Measurements from ENCODE around the gene PRPS1. TPM values are rescaled to one million over a fixed set of nuclear protein-coding genes. Genes with fewer than 3 reads are reported as not detected.

Gene PRPS1
- total RNA-seq, 2 experiments from 2014 or later: 57.1 to 80.0 TPM

- peaks cover 4% of the 10 kb centered on the region for H3K4me1 ChIP-seq (ENCODE audit: insufficient read depth, low read length, poor library complexity, severe bottlenecking)
- DNase-seq (ENCODE audit: low spot score): no peak
- intact Hi-C loops (cut with micrococcal nuclease; ENCODE audit: unreplicated experiment): no loop called here
- no peaks in the 10 kb centered on the region for H3K9me3 ChIP-seq (ENCODE audit: low read length)
- no peaks in the 10 kb centered on the region for H3K36me3 ChIP-seq (ENCODE audit: insufficient read depth, low read length)
- H3K9me2 ChIP-seq (ENCODE audit: insufficient read depth, low read length): no peaks in the 10 kb centered on the region
- no peaks in the 10 kb centered on the region for H4K20me1 ChIP-seq (ENCODE audit: insufficient read depth, low read length)
- no peak overlapping the region for H3K4me3 ChIP-seq (ENCODE audit: low read depth, low read length, poor library complexity, severe bottlenecking)
- H3K4me2 ChIP-seq (ENCODE audit: low read length): no peak overlapping the region
- BruUV-seq (replicated peaks): no TSS peak
- H3K27ac ChIP-seq (ENCODE audit: low read depth, low read length, poor library complexity, severe bottlenecking): no peak overlapping the region
- no peak overlapping the region for H2AFZ ChIP-seq (ENCODE audit: low read length)
- TF ChIP-seq EZH2phosphoT487 (IDR thresholded peaks at IDR 0.05; ENCODE audit: borderline replicate concordance, low read depth, low read length): no peak
- TF ChIP-seq CTCF (conservative IDR thresholded peaks at IDR 0.05; ENCODE audit: low read length): no peak
- H3K79me2 ChIP-seq (ENCODE audit: insufficient read depth, low read depth, low read length): no peaks in the 10 kb centered on the region
- CTCF ChIA-PET (ENCODE audit: unreplicated experiment): no interaction called here
- POLR2A ChIA-PET: interaction anchor here (1.4 kb wide), 1 partner anchor 12 kb away, joined by 3 read pairs; no protein-coding TSS in a partner anchor
Observed at GRCh38 chrX:107691024-107691448, 62.7 kb downstream of the PRPS1 start.

- H3K9me3 ChIP-seq (ENCODE audit: low read length): no peaks in the 10 kb centered on the region
- ChIA-PET POLR2A (no interaction called here), CTCF (ENCODE audit: unreplicated experiment) (no interaction called here)
- no peaks in the 10 kb centered on the region for H3K9me2 ChIP-seq (ENCODE audit: insufficient read depth, low read length)
- intact Hi-C loops (cut with micrococcal nuclease; ENCODE audit: unreplicated experiment): no loop called here
- no peaks in the 10 kb centered on the region for H3K79me2 ChIP-seq (ENCODE audit: insufficient read depth, low read depth, low read length)
- no peak overlapping the region for H3K4me2 ChIP-seq (ENCODE audit: low read length)
- H2AFZ ChIP-seq (ENCODE audit: low read length): no peak overlapping the region
- H3K36me3 ChIP-seq (ENCODE audit: insufficient read depth, low read length): no peaks in the 10 kb centered on the region
- no peak for DNase-seq (ENCODE audit: low spot score)
- no peak overlapping the region for H3K27ac ChIP-seq (ENCODE audit: low read depth, low read length, poor library complexity, severe bottlenecking)
- TF ChIP-seq EZH2phosphoT487 (IDR thresholded peaks at IDR 0.05; ENCODE audit: borderline replicate concordance, low read depth, low read length) (no peak), CTCF (conservative IDR thresholded peaks at IDR 0.05; ENCODE audit: low read length) (no peak)
- BruUV-seq (replicated peaks): no TSS peak
- H3K4me1 ChIP-seq (ENCODE audit: insufficient read depth, low read length, poor library complexity, severe bottlenecking): peaks cover 29% of the 10 kb centered on the region
- no peak overlapping the region for H3K4me3 ChIP-seq (ENCODE audit: low read depth, low read length, poor library complexity, severe bottlenecking)
- no peaks in the 10 kb centered on the region for H4K20me1 ChIP-seq (ENCODE audit: insufficient read depth, low read length)
Observed at GRCh38 chrX:107699616-107700015, 71.3 kb downstream of the PRPS1 start.

- CTCF ChIA-PET (ENCODE audit: unreplicated experiment): interaction anchor here (1.1 kb wide), 1 partner anchor 27 kb away, joined by 3 read pairs; no protein-coding TSS in a partner anchor
- intact Hi-C loops (cut with micrococcal nuclease; ENCODE audit: unreplicated experiment): no loop called here
- BruUV-seq (replicated peaks): no TSS peak
- H3K4me1 ChIP-seq (ENCODE audit: insufficient read depth, low read length, poor library complexity, severe bottlenecking): peaks cover 29% of the 10 kb centered on the region
- no peak overlapping the region for H3K4me3 ChIP-seq (ENCODE audit: low read depth, low read length, poor library complexity, severe bottlenecking)
- POLR2A ChIA-PET: no interaction called here
- TF ChIP-seq CTCF (conservative IDR thresholded peaks at IDR 0.05; ENCODE audit: low read length): no peak
- TF ChIP-seq EZH2phosphoT487 (IDR thresholded peaks at IDR 0.05; ENCODE audit: borderline replicate concordance, low read depth, low read length): no peak
- H3K36me3 ChIP-seq (ENCODE audit: insufficient read depth, low read length): no peaks in the 10 kb centered on the region
- no peak for DNase-seq (ENCODE audit: low spot score)
- H2AFZ ChIP-seq (ENCODE audit: low read length): no peak overlapping the region
- H3K79me2 ChIP-seq (ENCODE audit: insufficient read depth, low read depth, low read length): no peaks in the 10 kb centered on the region
- H3K9me2 ChIP-seq (ENCODE audit: insufficient read depth, low read length): no peaks in the 10 kb centered on the region
- H3K4me2 ChIP-seq (ENCODE audit: low read length): no peak overlapping the region
- no peaks in the 10 kb centered on the region for H3K9me3 ChIP-seq (ENCODE audit: low read length)
- no peak overlapping the region for H3K27ac ChIP-seq (ENCODE audit: low read depth, low read length, poor library complexity, severe bottlenecking)
- no peaks in the 10 kb centered on the region for H4K20me1 ChIP-seq (ENCODE audit: insufficient read depth, low read length)
Observed at GRCh38 chrX:107700317-107700774, 72.0 kb downstream of the PRPS1 start.

Other genes starting within 250 kb of the PRPS1 start
- gene FRMPD3, start 178.9 kb upstream of the PRPS1 start, total RNA-seq (2014; rRNA removed; shearing (Covaris generic)): 5.8 and 6.5 TPM in 2 replicates
- gene FRMPD3, start 178.9 kb upstream of the PRPS1 start, total RNA-seq (2022): 12.3 and 12.9 TPM in 2 replicates
- gene TSC22D3, start 147.3 kb downstream of the PRPS1 start, total RNA-seq (2014; rRNA removed; shearing (Covaris generic)): 28.3 and 35.6 TPM in 2 replicates
- gene TSC22D3, start 147.3 kb downstream of the PRPS1 start, total RNA-seq (2022): 28.4 and 29.3 TPM in 2 replicates
- not detected in 2 replicates for gene NCBP2L, start 149.2 kb downstream of the PRPS1 start, total RNA-seq (2014; rRNA removed; shearing (Covaris generic))
- gene NCBP2L, start 149.2 kb downstream of the PRPS1 start, total RNA-seq (2022): not detected in 2 replicates
- gene MID2, start 197.4 kb downstream of the PRPS1 start, total RNA-seq (2014; rRNA removed; shearing (Covaris generic)): not detected in 2 replicates
- not detected in 2 replicates for gene MID2, start 197.4 kb downstream of the PRPS1 start, total RNA-seq (2022)